MM.1S (cell line): Measurements from ENCODE around the gene APBB1IP.

Source experiments
- EZH2 ChIP-seq: fragments of 300-600 bp; sonication (generic); optimal IDR thresholded peaks from 2 replicates; pipeline ENCODE3; 2017; ENCODE audit warnings: low read depth, mild to moderate bottlenecking, antibody characterized with exemption, low read length, mixed read lengths
- EZH2phosphoT487 ChIP-seq: fragments of 300-600 bp; sonication (generic); IDR thresholded peaks from 2 replicates; pipeline ENCODE4 v1.6.1; 2018; ENCODE audit warnings: antibody characterized with exemption, low read length
- TF ChIP-seq, protein P1 (sequence below): fragments of 300-600 bp; sonication (generic); IDR thresholded peaks from 2 replicates; pipeline ENCODE4 v1.5.1; 2016; ENCODE audit warnings: antibody characterized with exemption, low read length, mixed read lengths

DNA sequence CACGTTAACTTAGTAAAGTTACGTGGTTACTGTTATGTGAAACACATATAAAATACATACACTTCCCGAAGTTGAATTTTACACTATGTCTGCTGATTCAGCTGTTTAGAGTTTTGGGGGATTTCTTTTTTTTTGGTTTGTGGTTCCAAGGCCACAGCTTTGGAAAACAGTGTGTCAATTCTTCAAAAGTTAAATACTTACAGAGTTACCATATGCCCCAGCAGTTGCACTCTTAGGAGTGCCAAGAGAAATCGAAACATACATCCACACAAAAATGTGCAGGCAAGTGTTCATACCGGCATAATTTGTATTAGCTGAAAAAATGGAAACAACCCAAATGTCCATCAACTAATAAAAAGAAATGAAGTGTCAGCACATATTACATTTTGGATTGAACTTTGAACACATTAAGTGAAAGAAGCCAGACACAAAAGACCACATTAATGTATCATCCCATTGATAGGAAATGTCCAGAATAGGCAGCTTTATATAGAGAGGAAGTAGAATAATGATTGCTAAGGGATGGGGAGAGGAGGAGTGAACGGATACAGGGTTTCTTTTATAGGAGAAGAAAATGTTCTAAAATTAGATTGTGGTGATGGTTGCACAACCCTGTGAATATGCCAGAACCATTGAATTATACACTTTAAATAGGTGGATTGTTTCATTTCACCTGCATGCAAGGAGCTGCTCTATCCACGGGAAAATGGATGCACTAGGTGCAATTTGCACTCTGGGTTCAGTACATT is 17.6 kb downstream of the APBB1IP start:
- no peak for TF ChIP-seq EZH2
- TF ChIP-seq, protein P1, sequence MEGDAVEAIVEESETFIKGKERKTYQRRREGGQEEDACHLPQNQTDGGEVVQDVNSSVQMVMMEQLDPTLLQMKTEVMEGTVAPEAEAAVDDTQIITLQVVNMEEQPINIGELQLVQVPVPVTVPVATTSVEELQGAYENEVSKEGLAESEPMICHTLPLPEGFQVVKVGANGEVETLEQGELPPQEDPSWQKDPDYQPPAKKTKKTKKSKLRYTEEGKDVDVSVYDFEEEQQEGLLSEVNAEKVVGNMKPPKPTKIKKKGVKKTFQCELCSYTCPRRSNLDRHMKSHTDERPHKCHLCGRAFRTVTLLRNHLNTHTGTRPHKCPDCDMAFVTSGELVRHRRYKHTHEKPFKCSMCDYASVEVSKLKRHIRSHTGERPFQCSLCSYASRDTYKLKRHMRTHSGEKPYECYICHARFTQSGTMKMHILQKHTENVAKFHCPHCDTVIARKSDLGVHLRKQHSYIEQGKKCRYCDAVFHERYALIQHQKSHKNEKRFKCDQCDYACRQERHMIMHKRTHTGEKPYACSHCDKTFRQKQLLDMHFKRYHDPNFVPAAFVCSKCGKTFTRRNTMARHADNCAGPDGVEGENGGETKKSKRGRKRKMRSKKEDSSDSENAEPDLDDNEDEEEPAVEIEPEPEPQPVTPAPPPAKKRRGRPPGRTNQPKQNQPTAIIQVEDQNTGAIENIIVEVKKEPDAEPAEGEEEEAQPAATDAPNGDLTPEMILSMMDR, result no peak
- no peak for TF ChIP-seq EZH2phosphoT487
